DMS 273 treated with DMSO at 0.1 percent for 48 hours (cell line): ENCODE data around the gene PRAMEF10.
"Not testable (repeated sequence)": the region's sequence is repeated elsewhere in the genome, so short reads cannot be mapped to it uniquely, and the experiment has no call there.

Source experiments
- DNase-seq: peaks from one replicate; lab custom pipeline; 2025; lab: John Stamatoyannopoulos, UW

Gene PRAMEF10, protein sequence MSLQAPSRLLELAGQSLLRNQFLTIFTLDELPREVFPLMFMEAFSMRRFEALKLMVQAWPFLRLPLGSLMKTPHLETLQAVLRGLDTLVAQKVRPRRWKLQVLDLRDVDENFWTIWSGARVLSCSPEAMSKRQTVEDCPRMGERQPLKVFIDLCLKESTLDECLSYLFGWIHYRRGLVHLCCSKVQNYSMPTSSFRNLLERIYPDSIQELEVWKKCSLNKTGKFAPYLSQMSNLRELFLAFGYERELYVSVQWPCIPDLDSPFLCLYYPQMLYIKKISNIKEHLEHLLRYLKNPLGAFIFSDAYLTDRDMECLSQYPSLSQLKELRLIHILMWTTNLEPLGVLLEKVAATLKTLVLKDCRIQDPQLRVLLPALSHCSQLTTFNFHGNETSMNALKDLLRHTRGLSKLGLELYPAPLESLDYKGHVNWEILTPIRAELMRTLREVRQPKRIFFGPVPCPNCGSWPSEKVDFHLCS

DNA sequence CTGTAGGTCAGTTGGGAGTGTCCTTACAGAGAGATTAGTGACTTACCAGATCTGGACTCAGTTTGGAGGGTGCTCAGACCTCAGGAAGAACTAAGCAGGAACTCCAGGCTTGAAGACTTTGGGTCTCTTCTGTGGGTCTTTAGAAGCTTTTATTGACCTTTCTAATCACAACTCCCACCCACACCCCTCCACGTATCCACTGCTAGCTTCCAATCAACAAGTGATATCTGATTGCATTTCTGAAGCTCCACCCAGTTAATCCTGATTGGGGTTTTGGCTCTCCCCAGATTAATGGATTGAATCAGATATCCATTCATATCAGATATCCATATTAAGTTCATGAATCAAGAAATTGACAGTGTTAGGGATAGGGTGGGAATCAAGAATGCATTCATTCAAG, at the start of gene PRAMEF10:
PRAMEF10 (minus strand) TSS at position 101 of the 400 bp plus-strand sequence. CDS start 2,423 bp downstream, outside the sequence.
- not testable (repeated sequence) for DNase-seq

DNA sequence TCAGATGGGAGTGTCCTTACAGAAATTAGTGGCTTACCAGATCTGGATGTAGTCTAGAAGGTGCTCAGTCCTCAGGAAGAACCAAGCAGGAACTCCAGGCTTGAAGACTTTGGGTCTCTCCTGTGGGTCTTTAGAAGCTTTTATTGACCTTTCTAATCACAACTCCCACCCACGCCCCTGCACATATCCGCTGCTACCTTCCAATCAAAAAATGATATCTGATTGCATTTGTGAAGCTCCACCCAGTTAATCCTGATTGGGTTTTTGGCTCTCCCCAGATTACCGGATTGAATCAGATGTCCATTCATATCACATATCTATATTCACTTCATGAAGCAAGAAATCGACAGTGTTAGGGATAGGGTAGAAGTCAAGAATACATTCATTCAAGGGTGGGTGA, 49.4 kb upstream of the PRAMEF10 start, which contains the start of gene PRAMEF6:
PRAMEF6 (minus strand) TSS at position 101 of the 400 bp plus-strand sequence. CDS start 5,062 bp downstream, outside the sequence.
- DNase-seq = not testable (repeated sequence)

DNA sequence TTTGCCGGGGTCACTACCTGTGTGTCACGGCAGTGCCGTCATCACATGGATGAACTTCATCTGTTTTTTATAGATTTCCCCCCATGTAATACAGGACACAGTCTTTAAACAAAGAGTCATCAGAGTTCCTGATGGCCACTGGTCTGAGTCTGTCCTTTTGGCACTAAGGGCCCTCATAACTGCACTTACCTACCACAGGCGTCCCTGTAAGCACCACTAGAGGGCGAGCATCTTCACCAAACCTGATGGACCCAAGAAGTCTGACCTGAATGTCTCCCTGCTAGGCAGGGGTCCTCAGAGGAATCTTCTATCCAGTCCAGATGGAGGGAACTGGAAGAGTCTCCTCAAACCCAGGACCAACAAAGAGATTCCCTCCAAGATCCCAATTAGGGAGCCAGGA, 26.3 kb upstream of the PRAMEF10 start:
- not testable (repeated sequence) for DNase-seq

DNA sequence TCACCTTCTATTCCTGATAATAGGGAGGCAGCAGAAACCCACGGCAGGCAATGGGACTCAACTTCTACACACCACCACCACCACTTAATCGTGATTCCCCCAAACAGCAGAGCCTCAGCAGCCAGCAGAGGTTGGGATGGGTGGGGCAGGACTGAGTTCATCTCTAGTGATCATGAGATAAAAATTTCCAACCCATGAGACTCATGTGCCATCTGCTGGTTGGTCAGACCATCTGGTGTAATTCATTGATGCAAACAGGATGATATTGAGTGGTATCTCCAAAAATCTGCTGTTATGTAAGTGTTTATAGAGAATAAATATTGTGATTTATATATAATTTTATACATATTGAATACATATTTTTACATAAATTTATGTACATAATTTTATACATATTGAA, 23.7 kb upstream of the PRAMEF10 start:
- not testable (repeated sequence) for DNase-seq

DNA sequence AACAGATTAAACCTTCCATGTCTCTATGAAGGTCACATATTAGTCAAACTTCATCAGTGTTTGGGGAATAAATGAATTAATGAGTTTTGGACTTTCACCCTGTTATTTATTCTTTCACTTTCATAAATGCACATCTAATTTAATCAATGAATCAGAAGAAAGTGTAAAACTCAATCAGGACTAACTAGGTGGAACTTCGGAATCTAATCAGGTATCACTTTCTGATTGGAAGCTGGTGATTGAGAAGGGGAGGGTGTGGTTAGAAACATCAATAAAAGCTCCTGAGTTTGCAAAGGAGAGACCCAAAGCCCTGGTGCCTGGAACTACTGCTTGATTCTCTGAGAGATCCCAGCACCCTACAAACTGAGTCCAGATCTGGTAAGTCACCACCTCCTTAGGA, 18.2 kb upstream of the PRAMEF10 start, which contains the start of gene PRAMEF7:
PRAMEF7 (plus strand) TSS at position 301 of the 400 bp plus-strand sequence. CDS start 1,083 bp downstream, outside the sequence.
- not testable (repeated sequence) for DNase-seq

DNA sequence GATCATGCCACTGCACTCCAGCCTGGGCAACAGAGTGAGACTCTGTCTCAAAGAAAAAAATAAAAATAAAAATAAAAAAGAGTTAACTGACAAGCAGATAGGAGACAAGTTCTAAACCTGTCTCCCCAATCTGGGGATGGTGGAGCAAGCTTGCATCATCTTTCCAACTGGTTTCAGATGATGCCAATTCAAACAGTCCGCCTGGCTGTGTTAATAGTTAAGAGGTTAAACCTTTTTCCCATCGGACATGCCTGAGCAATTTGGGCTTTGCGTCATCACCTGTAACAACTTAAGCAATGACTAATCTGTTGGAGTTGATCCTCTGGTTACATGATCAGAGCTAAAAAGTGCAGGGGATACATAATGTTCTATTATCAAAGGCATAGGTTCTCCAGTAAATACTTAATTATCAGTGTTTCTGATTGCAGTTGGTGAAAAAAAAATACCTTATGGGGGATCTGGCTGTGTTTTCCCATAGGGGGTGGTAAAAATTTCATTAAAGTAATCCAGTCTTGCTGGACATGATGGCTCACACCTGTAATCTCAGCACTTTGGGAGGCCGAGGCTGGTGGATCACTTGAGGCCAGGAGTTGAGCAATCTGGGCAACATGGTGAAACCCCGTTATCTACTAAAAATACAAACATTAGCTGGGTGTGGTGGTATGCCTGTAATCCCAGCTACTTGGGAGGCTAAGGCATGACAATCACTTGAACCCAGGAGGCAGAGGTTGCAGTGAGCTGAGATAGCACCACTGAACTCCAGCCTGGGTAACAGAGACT, 5.9 kb upstream of the PRAMEF10 start:
- DNase-seq = not testable (repeated sequence)

DNA sequence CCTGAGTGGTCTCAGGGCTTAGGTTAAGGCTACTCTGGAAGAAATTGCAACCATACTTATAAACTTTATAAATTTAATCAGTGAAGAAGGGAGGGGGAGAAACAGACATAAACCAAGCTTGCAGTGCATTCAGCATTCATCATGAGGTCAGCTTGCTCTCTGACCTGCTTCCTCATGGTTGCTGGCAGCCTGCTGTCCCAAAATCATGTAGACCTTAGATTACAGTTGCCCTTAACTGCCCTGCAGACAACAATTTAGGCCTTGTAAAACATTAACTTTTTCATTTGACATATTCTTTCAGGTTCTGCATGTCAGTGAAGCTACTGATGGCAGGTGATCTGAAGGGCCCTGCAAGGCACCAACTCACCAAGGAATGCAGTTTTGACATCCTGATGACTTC, 1.1 kb upstream of the PRAMEF10 start:
- DNase-seq = not testable (repeated sequence)

DNA sequence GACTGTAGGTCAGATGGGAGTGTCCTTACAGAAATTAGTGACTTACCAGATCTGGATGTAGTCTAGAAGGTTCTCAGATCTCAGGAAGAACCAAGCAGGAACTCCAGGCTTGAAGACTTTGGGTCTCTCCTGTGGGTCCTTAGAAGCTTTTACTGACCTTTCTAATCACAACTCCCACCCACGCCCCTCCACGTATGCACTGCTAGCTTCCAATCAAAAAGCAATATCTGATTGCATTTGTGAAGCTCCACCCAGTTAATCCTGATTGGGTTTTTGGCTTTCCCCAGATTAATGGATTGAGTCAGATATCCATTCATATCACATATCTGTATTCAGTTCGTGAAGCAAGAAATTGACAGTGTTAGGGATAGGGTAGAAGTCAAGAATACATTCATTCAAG, 12.0 kb downstream of the PRAMEF10 start, which contains the start of gene PRAMEF4:
PRAMEF4 (minus strand) TSS at position 101 of the 400 bp plus-strand sequence. CDS start 2,807 bp downstream, outside the sequence.
- DNase-seq = not testable (repeated sequence)

DNA sequence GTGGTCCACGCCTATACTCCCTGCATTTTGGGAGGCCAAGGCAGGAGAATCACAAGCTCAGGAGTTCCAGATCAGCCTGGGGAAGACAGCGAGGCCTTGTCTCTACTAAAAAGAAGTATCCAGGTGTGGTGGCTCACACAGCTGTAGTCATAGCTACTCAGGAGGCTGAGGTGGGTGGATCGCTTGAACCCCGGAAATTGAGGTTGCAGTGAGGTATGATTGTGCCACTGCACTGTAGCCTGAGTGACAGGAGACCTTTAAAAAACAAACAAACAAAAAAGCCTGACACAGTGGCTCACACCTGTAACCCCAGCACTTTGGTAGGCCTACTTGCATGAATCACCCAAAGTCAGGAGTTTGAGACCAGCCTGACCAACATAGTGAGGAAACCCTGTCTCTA, 19.6 kb downstream of the PRAMEF10 start:
- not testable (repeated sequence) for DNase-seq

DNA sequence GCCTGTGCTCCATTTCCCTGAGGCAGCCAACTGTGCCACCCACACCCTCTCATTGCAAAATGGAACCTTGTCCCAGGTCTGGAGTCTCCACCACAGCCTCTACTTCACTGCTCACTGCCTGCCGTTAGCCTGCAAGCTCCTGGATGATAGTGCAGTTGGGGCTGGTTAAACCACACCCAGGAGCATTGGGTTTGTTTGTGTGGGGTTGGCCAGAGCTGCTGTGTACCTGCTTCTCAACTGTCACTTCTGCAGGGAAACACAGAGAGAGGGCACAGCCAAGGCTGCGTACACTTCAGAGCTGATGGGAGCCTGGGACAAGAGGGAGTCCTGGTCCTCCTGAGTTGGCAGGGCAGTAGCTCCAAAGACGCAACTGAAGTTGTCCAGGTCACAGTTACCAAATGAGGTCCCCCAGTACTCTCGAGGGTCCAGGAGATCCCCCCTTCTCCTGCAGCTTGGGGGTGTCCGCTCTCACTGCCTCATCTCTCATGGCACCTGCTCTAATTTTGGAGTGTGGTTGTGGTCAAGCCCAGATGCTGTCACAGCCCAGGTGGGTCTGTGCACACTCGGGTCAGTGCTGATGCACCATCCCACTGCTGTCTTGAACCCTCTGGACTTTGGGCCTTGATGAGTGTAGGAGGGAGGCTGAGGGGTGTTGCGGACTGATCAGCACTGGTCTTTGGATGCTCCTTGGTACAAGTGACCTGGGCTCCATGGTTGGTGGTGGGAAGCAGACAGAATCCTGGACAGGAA, 34.8 kb downstream of the PRAMEF10 start:
- not testable (repeated sequence) for DNase-seq

DNA sequence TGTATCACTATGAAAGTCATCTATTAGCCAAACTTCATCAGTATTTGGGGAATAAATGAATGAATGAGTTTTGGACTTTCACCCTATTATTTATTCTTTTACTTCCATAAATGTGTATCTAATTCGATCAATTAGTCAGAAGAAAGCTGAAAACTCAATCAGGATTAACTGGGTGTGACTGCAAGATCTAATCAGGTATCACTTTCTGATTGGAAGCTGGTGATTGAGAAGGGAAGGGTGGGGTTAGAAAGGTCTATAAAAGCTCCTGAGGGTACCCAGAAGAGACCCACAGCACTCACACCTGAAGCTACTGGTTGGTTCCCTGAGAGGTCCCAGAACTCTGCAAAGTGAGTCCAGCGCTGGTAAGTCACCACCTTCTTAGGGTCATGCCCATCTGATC, 41.3 kb downstream of the PRAMEF10 start, which contains the start of gene PRAMEF2:
PRAMEF2 (plus strand) TSS at position 301 of the 400 bp plus-strand sequence. CDS start 1,924 bp downstream, outside the sequence.
- not testable (repeated sequence) for DNase-seq

DNA sequence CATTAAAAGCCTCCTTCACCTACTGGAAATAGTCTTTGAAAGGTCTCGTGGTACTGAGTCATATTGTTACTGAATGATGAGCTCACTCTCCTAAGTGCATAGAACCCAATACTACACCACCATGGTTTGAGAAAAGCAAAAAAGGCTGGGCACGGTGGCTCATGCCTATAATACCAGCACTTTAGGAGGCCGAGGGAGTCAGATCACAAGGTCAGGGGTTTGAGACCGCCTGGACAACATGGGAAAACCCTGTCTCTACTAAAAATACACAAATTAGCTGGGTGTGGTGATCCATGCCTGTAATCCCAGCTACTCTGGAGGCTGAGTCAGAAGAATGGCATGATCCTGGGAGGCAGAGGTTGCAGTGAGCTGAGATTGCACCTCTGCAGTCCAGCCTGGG, 46.3 kb downstream of the PRAMEF10 start:
- no peak for DNase-seq

DNA sequence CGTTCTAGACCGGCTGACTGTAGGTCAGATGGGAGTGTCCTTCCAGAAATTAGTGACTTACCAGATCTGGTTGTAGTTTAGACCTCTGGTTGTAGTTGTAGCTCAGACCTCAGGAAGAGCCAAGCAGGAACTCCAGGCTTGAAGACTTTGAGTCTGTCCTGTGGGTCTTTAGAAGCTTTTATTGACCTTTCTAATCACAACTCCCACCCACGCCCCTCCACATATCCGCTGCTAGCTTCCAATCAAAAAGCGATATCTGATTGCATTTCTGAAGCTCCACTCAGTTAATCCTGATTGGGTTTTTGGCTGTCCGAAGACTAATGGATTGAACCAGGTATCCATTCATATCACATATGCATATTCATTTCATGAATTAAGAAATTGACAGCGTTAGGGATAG, 49.5 kb downstream of the PRAMEF10 start, which contains the start of gene HNRNPCL1:
HNRNPCL1 (minus strand) TSS at position 101 of the 400 bp plus-strand sequence. CDS start 431 bp downstream, outside the sequence.
- DNase-seq = not testable (repeated sequence)
